Subcutaneous adipose tissue (tissue), 4 donors: Measurements from ENCODE around the gene GNS. TPM values are rescaled to one million over a fixed set of nuclear protein-coding genes. Genes with fewer than 3 reads are reported as not detected.

Experiments used
- total RNA-seq, 4 donors: library from RNA; depleted of rRNA; stranded (reverse); fragments of >200 nt; gene quantifications; one replicate each; pipeline ENCODE4 v1.1.0, GENCODE V29; 2016
- TF ChIP-seq, protein P1 (sequence below): fragments of 450-650 bp; IDR thresholded peaks from one replicate; pipeline ENCODE4 v1.5.1; 2016; ENCODE audit warnings: low read depth, mild to moderate bottlenecking, control low read depth, antibody characterized with exemption, moderate library complexity

The GNS gene
- total RNA-seq, 4 donors from 2014 or later, result 143 to 384 (median 184) TPM

DNA sequence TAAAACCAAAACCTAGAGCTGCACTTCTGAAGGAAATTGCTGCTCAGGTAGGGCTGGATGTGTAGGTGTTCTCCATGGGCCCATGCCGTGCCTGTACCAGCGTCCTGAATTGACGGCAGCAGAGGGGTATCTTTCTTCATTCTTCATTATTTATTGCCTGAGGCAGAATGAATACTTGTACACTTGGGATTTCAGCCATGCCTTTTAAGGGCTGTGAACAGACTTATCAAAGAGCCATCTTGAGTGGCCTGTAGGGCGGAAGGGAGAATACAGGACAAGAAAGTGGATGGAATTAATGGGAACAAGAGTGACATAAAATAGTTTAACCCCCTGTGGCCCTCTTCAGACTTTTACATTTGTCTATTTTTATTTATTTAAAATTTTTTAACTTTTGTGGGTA, 87.5 kb downstream of the GNS start:
- TF ChIP-seq, protein P1, sequence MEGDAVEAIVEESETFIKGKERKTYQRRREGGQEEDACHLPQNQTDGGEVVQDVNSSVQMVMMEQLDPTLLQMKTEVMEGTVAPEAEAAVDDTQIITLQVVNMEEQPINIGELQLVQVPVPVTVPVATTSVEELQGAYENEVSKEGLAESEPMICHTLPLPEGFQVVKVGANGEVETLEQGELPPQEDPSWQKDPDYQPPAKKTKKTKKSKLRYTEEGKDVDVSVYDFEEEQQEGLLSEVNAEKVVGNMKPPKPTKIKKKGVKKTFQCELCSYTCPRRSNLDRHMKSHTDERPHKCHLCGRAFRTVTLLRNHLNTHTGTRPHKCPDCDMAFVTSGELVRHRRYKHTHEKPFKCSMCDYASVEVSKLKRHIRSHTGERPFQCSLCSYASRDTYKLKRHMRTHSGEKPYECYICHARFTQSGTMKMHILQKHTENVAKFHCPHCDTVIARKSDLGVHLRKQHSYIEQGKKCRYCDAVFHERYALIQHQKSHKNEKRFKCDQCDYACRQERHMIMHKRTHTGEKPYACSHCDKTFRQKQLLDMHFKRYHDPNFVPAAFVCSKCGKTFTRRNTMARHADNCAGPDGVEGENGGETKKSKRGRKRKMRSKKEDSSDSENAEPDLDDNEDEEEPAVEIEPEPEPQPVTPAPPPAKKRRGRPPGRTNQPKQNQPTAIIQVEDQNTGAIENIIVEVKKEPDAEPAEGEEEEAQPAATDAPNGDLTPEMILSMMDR, result no peak

DNA sequence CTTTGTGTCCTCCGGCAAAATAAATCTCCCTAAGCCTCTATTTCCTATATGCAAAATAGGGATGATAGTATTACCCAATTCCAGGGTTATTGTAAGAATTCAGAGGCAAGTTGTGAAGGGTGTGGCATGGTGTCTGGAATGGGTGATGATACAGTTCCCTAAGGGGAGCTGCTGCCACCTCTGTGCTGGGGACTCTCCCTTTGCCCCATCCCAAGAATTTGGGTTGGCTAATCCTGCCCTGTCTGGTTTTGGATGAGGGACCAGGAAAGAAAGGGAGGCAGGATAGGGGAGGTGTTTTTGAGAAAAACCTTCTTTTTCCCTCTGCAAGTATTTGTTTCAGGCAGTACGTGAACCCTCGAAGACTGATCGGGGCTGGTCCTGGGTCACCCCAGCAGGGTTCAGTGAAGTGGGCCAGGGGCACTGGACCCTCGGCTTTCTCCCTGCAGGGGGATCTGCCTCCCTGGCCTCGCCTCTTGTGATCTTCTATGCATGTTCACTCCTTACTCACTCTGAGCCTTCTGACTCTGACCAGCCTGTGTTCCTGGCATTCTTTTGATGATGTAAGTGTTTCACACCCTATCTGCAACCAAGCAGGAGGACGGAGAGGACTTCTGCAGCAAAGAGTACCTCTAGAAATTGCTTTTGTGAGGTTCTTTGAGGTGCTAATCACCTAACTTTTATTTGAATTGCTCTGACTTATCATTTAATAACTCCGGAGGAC, 88.1 kb downstream of the GNS start:
- TF ChIP-seq, protein P1, result no peak

DNA sequence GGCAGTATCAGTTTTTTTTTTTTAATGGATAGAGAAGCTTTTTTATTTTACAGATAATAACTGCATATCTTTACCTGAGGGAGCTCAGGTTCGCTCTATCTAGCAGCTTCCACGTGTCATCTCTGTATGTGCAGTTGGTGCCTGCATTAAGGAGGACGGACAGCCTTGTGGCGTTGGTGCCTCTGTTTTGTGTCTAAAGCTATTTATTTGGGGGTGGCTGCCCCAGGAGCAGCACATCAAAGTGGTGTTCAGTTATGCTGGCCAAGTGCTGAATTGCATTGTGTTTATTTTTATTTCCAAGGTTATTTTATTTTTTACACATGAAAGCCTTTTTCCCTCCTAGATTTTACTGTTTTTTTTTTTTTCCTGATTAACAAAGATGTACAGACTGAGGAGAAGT, 89.2 kb downstream of the GNS start:
- TF ChIP-seq, protein P1, result no peak

DNA sequence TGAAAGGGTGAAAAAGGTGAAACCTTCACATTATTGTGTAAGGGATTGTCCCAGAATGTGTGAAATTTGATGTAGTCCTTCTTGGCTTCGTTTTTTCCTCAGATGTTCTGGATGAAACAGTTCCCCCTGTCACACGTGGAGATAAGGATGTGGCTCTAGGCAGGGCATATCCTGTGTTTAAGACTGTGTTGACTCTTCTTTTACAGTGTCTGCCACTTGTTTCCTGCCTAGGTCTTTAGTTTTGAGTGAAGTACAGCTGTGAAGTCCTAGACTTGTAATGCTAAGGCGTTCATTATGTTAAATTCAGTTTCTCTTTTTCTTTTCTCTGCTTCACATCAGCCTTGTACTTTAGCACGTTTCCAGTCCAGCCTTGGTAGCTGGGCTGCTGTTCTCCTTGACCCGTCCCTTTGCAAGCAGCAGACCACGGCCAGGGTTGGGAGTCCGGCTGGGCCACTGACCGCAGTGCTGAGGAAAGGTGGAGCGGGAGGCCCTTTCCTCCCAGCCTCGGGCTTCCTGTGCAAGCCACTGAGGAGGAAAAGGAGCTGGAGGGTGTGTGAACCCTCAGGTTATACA, 89.8 kb downstream of the GNS start:
- TF ChIP-seq, protein P1, result no peak

DNA sequence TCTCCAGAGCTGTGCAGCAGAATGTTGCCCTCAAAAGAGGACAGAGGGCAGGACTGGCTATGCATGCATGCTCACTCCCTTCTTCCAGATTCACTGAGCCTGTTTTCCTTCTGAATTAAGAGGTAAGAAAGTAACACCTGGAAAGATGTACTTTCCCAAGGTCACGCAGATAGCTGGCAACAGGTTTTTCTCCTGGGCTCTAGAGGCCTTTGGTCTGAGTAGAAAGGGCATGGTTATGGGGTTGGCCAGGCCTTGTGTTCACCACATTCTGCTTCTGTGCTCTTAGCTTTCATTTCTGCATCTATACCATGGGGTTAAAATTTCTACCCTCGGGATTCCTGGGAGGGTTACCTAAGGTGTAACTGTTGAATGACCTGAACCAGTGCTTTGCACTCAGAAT, 91.4 kb downstream of the GNS start:
- TF ChIP-seq, protein P1, result no peak

DNA sequence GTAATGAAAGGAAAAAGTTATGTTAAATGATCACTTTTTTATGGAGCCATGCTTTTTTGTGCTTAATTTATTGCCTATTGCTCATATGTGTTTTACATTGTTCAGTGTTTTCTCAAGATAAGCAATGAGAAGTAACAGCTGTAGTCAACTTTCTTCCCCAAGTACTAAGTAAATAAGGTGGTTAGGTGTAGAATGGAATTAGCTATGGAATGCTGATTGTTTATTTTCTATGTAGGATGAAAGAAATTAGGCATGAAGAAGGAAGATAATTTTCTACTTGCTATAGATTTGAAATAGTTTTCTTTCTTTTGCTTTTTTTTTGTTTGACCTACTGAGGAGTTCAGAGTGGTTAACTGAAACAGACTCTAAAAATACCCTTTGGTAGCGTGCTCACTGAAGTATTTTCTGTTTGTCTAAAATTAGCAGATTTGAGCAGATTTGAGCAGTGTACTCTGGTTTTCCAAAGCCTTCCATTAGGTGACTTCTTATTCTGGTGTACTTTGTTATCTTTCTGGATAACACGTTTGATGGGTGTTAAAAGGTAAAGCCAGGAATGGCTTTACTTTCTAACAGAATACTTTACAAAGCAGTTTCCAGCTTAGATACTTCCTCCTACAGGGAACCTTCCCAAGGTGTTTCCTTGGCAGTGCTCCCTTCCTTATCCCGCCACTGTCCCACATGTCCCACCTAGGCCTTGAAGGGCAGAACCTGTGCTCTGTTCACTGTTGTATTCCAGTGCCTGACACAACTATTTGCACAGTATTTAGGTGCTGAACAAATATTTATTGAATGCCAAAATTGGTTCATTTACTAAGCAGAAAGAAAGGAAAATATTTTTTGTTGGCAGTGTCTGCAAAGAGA, 92.9 kb downstream of the GNS start:
- TF ChIP-seq, protein P1, result no peak

DNA sequence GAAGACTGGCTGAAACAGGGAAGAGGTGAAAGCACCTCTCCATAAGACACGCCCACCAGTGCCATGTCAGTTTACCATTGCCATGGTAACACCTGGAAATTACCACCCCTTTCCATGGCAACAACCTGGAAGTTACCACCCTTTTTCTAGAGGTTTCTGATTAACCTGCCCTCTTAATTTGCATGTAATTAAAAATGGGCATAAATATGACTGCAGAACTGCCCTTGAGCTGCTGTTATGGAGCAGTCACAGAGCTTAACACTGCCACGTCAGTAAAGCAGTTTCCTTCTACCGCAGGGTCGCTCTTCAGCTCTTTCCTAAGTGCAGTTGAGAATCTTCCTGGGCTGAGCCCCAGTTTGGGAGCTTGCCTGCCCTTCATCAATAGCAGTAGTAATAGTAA, 93.7 kb downstream of the GNS start:
- TF ChIP-seq, protein P1, result no peak
